Thyroid gland (tissue), 4 donors: Measurements from ENCODE around the gene PLAAT3.

Source experiments
- CTCF ChIP-seq, 6 experiments: fragments of 200-600 bp in 3 of 6; fragments of 450-650 bp in 3 of 6; sonication (generic) in 3 of 6; IDR thresholded peaks; one replicate each; pipeline ENCODE4 v1.5.1; 2016 to 2019; ENCODE audit warnings: antibody characterized with exemption in 6 of 6, mild to moderate bottlenecking in 2 of 6, inconsistent platforms in 1 of 6, moderate library complexity in 1 of 6
- POLR2A ChIP-seq, 2 donors: fragments of 450-650 bp; IDR thresholded peaks; one replicate each; pipeline ENCODE4 v1.6.1; 2017; ENCODE audit warnings: antibody characterized with exemption in 2 of 2, mild to moderate bottlenecking in 2 of 2, moderate library complexity in 1 of 2

GRCh38 chr11:63547061-63547460, 67.2 kb downstream of the PLAAT3 start:
- no peak for TF ChIP-seq CTCF (IDR thresholded peaks at IDR 0.05)
- no peak for TF ChIP-seq POLR2A (IDR thresholded peaks at IDR 0.05)
